ENCODE measurements around the gene OR5C1.

DNA sequence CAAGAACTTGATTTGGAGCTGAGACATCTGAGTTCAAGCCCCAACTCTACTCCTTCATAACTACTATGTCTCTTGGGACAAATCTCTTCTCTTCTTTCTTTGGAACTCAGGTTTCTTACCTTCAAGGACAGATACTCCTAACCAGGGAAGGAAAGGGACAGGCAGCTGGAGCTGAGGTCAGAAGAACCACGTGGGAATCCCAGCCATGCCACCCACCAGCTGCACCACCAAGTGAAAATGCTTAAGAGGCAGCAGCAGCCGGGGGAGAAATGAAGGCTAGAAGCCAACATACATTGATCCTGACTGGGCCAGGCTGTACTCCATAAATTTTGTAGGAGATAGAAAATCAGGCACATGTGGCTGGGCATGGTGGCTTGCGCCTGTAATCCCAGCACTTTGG is 9.6 kb upstream of the OR5C1 start:
- TF ChIP-seq POLR2A (IDR thresholded peaks at IDR 0.05; ENCODE audit: low read length) (no peak), GATA1 (IDR thresholded peaks at IDR 0.05; ENCODE audit: low read depth, low read length) (no peak)
